Endothelial cell of umbilical vein (primary cell): ENCODE results near the gene JADE3. TPM values are rescaled to one million over a fixed set of nuclear protein-coding genes. Genes with fewer than 3 reads are reported as not detected.
A peak's percentile ranks its signal among the peaks of the same experiment; 100 is the strongest.

Experiments used
- BruUV-seq: library from RNA; stranded (reverse); fragments of 400-500 nt; replicated peaks from 2 replicates; lab custom pipeline; 2021; lab: Mats Ljungman, UMichigan
- CTCF ChIA-PET: fragments of 300-600, 350-600 bp; sonication (Branson Sonifier 250); formaldehyde crosslinking; loops from one replicate; lab custom pipeline; 2021; ENCODE audit warnings: antibody characterized with exemption, inconsistent platforms; lab: Charles Lee
- POLR2A ChIA-PET: fragments of 300-600, 350-600 bp; sonication (Branson Sonifier 250); formaldehyde crosslinking; loops from one replicate; lab custom pipeline; 2021; ENCODE audit warnings: antibody characterized with exemption, inconsistent platforms; lab: Charles Lee
- DNase-seq: peaks from one replicate; pipeline ENCODE4 v3.0.0-alpha.2; 2011; ENCODE audit warnings: low read depth, low spot score
- FAIRE-seq: peaks from 2 replicates; lab custom pipeline; 2011; peaks lifted over from hg19 to GRCh38; lab: Jason Lieb, UNC
- H2AFZ ChIP-seq: 2 replicates; pipeline ENCODE4 v1.6.0; 2012; ENCODE audit warnings: low read depth, low read length, control low read depth, inconsistent platforms
- H3K27ac ChIP-seq: 2 replicates; pipeline ENCODE4 v1.5.1; 2011; ENCODE audit warnings: low read depth, mild to moderate bottlenecking, control low read depth, low read length, moderate library complexity; ENCODE audit not compliant: insufficient read depth
- H3K27me3 ChIP-seq, 2 experiments: 2 replicates each; pipeline versions ENCODE4 v1.6.0 to v1.6.1; 2011; ENCODE audit warnings: low read length in 2 of 2, mixed read lengths in 1 of 2; ENCODE audit not compliant: control insufficient read depth in 2 of 2, insufficient read depth in 2 of 2
- H3K36me3 ChIP-seq, 2 experiments: 2 replicates in 1 of 2; 3 replicates in 1 of 2; pipeline ENCODE4 v1.5.1; 2011; ENCODE audit warnings: low read length in 2 of 2, mild to moderate bottlenecking in 1 of 2, moderate library complexity in 1 of 2; ENCODE audit not compliant: control insufficient read depth in 2 of 2, insufficient read depth in 2 of 2; ENCODE audit errors: extremely low read depth in 1 of 2
- H3K4me1 ChIP-seq: 3 replicates; pipeline ENCODE4 v1.5.1; 2011; ENCODE audit warnings: mild to moderate bottlenecking, low read length; ENCODE audit not compliant: control insufficient read depth, insufficient read depth; ENCODE audit errors: extremely low read depth
- H3K4me2 ChIP-seq: 2 replicates; pipeline ENCODE4 v1.6.1; 2011; ENCODE audit warnings: low read length, control low read depth, mixed read lengths; ENCODE audit not compliant: insufficient read depth
- H3K4me3 ChIP-seq, 3 experiments: fragments of 200-600 bp in 1 of 3; sonication (generic), shearing (Covaris generic) in 1 of 3; replicated peaks in 1 of 3; 2 replicates each; pipeline ENCODE4 v1.5.1; 2011 to 2016; ENCODE audit warnings: control low read depth in 3 of 3, low read length in 3 of 3, mild to moderate bottlenecking in 2 of 3, inconsistent platforms in 1 of 3, low read depth in 1 of 3, moderate library complexity in 1 of 3; ENCODE audit not compliant: insufficient read depth in 1 of 3
- H3K79me2 ChIP-seq: 2 replicates; pipeline ENCODE4 v1.6.0; 2012; ENCODE audit warnings: low read length, inconsistent platforms; ENCODE audit not compliant: control insufficient read depth, insufficient read depth
- H3K9ac ChIP-seq: replicated peaks from 2 replicates; pipeline ENCODE3; 2011; ENCODE audit warnings: low read length, control low read depth; ENCODE audit not compliant: insufficient read depth; ENCODE audit errors: extremely low read depth
- H3K9me1 ChIP-seq: replicated peaks from 3 replicates; pipeline ENCODE4 v1.6.0; 2011; ENCODE audit warnings: mild to moderate bottlenecking, low read length; ENCODE audit not compliant: control insufficient read depth, insufficient read depth; ENCODE audit errors: extremely low read depth
- H3K9me3 ChIP-seq: replicated peaks from 2 replicates; pipeline ENCODE4 v1.5.1; 2012; ENCODE audit warnings: low read length, inconsistent platforms; ENCODE audit not compliant: control insufficient read depth, insufficient read depth
- H4K20me1 ChIP-seq: replicated peaks from 2 replicates; pipeline ENCODE3; 2011; ENCODE audit warnings: mild to moderate bottlenecking, low read length; ENCODE audit not compliant: control insufficient read depth, insufficient read depth; ENCODE audit errors: extremely low read depth
- CTCF ChIP-seq, 2 donors: IDR thresholded peaks; 1 replicate in 1 of 2; 2 replicates in 1 of 2; pipeline ENCODE4 v1.5.1; 2011; ENCODE audit warnings: low read length in 2 of 2, mild to moderate bottlenecking in 2 of 2, moderate library complexity in 2 of 2, control low read depth in 1 of 2, inconsistent platforms in 1 of 2, low read depth in 1 of 2; ENCODE audit not compliant: insufficient read depth in 1 of 2; ENCODE audit errors: extremely low read depth in 1 of 2
- FOS ChIP-seq: IDR thresholded peaks from 2 replicates; pipeline ENCODE4 v1.6.1; 2011; ENCODE audit warnings: mild to moderate bottlenecking, low read length, moderate library complexity, borderline replicate concordance; ENCODE audit not compliant: insufficient read depth
- POLR2A ChIP-seq: IDR thresholded peaks from 2 replicates; pipeline ENCODE4 v1.6.1; 2012; ENCODE audit warnings: low read depth, mild to moderate bottlenecking, control low read depth, low read length
- POLR2AphosphoS5 ChIP-seq: IDR thresholded peaks from 2 replicates; pipeline ENCODE4 v1.6.1; 2012; ENCODE audit warnings: low read depth, mild to moderate bottlenecking, control low read depth, low read length, moderate library complexity; ENCODE audit not compliant: insufficient read depth
- dilution Hi-C: fragments of 300-500 bp; cut with MboI; formaldehyde crosslinking; loops from one replicate; pipeline ENCODE4 v1.15.0; 2019; ENCODE audit warnings: low sequenced_read_pairs; ENCODE audit not compliant: extremely low pct_ligation_motif_present
- intact Hi-C: fragments of 100-400 bp; cut with micrococcal nuclease; formaldehyde crosslinking; loops from one replicate; pipeline ENCODE4 v1.10.0; 2022
- polyA plus RNA-seq, 4 experiments: library from polyadenylated mRNA; depleted of rRNA in 3 of 4; stranded (reverse) in 3 of 4; unstranded in 1 of 4; fragments of >200 nt; gene quantifications; 2 replicates each; pipeline versions ENCODE4 v1.2.1 to v1.2.3, GENCODE V29; 2011 to 2012; ENCODE audit warnings: missing spikeins in 1 of 4
- total RNA-seq: library from RNA; stranded (reverse); gene quantifications from 2 replicates; pipeline ENCODE4 v1.2.3, GENCODE V29; 2021

The JADE3 gene
- total and polyA plus RNA-seq, 2 donors (not counting 3 experiments of a cell fraction or from before 2014, with no cell fraction given) = 4.9 to 18.4 TPM

GRCh38 chrX:46903458-46904242 lies 8.6 kb upstream of the JADE3 start:
- BruUV-seq = no TSS peak
- DNase-seq (peak; percentile 83), FAIRE-seq (peak; percentile 62)
- CTCF ChIA-PET = interaction anchor here (1.0 to 3.0 kb wide), 22 partner anchors 9 to 189 kb away, joined by 3 to 22 read pairs (median 5); partner anchors contain the start of gene RP2
- H3K36me3 ChIP-seq = no peaks in the 10 kb centered on the region
- dilution Hi-C loops (no loop called here), intact Hi-C loops (loop anchor here (1.0 to 5.0 kb wide), 5 partner anchors 9 to 189 kb away; partner anchors contain the start of gene JADE3)
- TF ChIP-seq CTCF (IDR thresholded peaks at IDR 0.05; ENCODE audit: extremely low read depth in 1 of 2, insufficient read depth in 1 of 2, low read depth in 1 of 2, low read length in 2 of 2) = peak; percentile 50 to 71
- no peak for TF ChIP-seq POLR2A
- TF ChIP-seq FOS = no peak
- no peak for TF ChIP-seq POLR2AphosphoS5
- H4K20me1 ChIP-seq = no peaks in the 10 kb centered on the region
- H3K27ac ChIP-seq = peak overlapping the region; percentile 44
- peak overlapping the region; percentile 76 for H2AFZ ChIP-seq
- H3K4me3 ChIP-seq = peak overlapping the region in 1 of 3 experiments; percentile 35
- H3K4me1 ChIP-seq = peaks cover 15% of the 10 kb centered on the region
- peak overlapping the region; percentile 69 for H3K4me2 ChIP-seq
- POLR2A ChIA-PET = no interaction called here
- no peaks in the 10 kb centered on the region for H3K9me1 ChIP-seq
- H3K79me2 ChIP-seq = no peaks in the 10 kb centered on the region
- H3K9ac ChIP-seq = no peak overlapping the region
- no peaks in the 10 kb centered on the region for H3K9me3 ChIP-seq
- no peaks in the 10 kb centered on the region for H3K27me3 ChIP-seq
